HG02852 (cell line): ENCODE results near the gene OXA1L.
"Not testable (repeated sequence)": the region's sequence is repeated elsewhere in the genome, so short reads cannot be mapped to it uniquely, and the experiment has no call there.

Experiments used
- ATAC-seq: cut with Tn5 transposase; IDR thresholded peaks from one replicate; pipeline ENCODE4 v1.9.1; 2021; ENCODE audit warnings: mild to moderate bottlenecking, moderate library complexity; ENCODE audit not compliant: unreplicated experiment

OXA1L gene

DNA sequence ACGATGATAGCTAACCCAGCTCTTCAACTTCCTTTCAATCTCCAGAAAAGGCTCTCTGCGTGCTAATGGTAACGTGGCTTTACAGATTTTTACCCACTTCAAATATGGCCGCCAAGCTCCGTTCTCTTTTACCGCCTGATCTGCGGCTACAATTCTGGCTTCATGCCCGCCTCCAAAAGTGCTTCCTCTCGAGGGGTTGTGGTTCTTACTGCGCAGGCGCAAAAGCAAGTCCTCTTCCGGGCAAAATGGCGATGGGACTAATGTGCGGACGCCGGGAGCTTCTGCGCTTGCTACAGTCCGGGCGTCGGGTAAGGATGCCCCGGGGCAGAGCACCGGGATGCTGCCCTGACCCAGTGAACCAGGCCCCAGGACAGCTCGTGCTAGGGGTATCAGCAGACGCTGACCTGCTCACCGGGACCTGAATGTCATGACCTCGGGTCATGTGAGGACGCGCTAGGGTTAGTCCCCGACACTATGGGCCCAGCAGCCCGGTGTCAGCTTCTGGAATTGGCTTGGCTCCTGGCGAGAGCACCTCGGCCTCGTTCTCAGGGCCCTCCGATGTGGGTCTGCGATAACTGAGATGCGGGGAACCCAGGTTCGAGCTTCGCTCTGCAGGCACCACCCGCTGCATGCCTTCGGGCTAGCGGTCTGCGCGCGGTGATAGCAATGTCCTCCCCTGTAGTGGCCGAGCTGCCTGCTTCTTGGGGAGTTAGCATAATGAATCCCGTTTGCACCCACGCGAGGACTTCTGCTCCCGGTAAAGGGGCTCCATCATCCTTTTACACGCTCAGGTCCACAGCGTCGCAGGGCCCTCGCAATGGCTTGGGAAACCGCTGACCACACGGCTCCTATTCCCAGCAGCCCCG lies at the start of gene OXA1L:
Gene OXA1L, plus strand, starts transcription at position 232 of the 866 bp plus-strand sequence. Its CDS starts 14 bp downstream, at position 246.
- ATAC-seq = peak; percentile 82

- no peak for ATAC-seq
Observed at GRCh38 chr14:22718091-22718490, 48.4 kb upstream of the OXA1L start.

GRCh38 chr14:22721213-22721612 lies 45.3 kb upstream of the OXA1L start:
- no peak for ATAC-seq

DNA sequence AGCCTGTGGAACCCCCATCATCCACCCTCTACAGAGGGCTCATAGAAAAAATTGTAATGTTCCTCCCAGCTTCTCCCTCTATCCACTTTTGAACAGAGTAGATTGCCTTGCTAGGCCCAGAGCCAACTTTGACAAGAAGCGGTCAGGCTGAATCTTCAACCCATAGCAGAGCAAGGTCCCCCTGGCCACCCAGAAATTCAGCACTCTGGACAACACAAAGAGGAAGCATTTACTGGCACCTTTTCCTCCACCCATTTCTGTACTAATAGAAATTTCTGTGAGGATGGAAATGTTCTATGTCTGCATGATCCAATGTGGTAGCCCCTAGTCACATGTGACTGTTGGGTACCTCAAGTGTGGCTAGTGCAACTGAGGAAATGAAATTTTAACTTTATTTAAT lies 42.7 kb upstream of the OXA1L start:
- no peak for ATAC-seq

GRCh38 chr14:22724847-22725246 lies 41.6 kb upstream of the OXA1L start:
- ATAC-seq = not testable (repeated sequence)

- ATAC-seq = not testable (repeated sequence)
Observed at GRCh38 chr14:22725374-22725773, 41.1 kb upstream of the OXA1L start.

DNA sequence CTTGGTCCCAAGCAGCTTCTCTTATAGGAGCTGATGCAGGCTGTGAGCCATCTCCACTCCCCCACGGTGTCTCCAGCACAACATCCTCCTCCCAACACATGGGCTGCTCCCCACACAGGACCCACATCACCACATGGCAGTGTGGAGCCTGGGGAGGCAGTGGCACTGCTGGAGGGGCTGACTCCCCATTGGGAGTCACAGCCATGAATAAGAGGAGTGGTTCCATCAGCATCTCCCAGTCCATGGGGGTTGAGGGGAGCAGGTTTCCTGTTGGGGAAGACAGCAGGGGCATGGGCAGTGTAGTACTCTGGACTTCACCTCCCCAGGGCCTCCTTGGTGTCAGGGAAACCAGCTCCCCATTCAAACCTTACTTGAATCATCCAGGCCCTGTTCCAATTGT lies 40.5 kb upstream of the OXA1L start:
- ATAC-seq = no peak

DNA sequence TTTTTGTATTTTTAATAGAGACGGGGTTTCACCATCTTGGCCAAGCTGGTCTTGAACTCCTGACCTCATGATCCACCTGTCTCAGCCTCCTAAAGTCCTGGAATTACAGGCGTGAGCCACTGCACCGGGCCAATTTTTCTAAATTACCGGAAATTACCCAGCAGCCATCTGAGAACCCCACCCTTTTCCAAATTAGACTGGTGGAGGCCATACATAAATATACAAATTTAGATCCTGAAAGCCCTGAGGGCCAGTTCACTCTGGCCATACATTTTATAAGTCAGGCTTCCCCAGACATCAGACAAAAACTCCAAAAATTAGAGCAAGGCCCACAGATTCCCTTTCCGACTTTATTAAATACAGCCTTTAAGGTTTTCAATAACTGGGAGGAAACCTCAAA lies 34.4 kb upstream of the OXA1L start:
- not testable (repeated sequence) for ATAC-seq

GRCh38 chr14:22733829-22734228 lies 32.7 kb upstream of the OXA1L start:
- ATAC-seq = no peak

GRCh38 chr14:22735096-22735495 lies 31.4 kb upstream of the OXA1L start:
- no peak for ATAC-seq

- not testable (repeated sequence) for ATAC-seq
Observed at GRCh38 chr14:22736384-22736783, 30.1 kb upstream of the OXA1L start.

- peak; percentile 82 for ATAC-seq
Observed at GRCh38 chr14:22737052-22737451, 29.4 kb upstream of the OXA1L start.

DNA sequence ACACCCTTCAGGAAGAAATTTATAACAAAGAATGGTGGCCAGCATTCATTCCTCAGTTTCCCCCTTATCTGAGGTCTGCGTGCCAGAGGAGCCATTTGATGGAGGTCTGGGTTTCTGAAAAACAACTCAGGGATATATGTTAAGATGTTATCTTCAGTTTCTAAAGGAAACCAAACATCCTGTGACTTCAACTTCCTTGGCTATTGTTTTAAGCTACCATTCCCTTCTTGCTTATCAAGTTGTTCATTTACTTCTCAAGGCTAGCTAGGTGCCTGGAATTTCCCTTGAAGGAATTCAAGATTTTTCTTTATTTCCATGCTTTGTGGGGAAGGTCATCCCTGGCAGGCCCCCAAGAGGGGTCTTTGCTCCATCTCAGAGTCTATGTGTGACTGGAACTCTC lies 27.1 kb upstream of the OXA1L start:
- no peak for ATAC-seq

DNA sequence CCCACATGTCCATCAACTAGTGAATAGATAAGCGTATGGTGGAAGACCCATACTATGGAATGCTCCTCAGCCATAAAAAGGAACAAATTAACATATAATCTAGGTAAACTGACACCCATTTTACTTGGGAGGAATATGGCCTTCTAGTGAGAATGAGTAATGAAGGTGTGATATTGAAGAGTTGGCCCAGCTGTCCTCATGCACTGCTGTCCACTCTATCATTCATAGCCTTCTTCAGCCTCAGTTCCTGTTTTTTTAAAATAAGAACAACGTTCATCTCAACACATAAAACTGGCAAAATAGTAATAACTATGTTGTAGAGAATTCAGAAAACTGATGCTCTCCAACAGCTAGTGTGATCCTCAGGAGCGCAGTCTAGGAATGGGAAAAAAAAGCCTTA lies 26.5 kb upstream of the OXA1L start:
- ATAC-seq = no peak

DNA sequence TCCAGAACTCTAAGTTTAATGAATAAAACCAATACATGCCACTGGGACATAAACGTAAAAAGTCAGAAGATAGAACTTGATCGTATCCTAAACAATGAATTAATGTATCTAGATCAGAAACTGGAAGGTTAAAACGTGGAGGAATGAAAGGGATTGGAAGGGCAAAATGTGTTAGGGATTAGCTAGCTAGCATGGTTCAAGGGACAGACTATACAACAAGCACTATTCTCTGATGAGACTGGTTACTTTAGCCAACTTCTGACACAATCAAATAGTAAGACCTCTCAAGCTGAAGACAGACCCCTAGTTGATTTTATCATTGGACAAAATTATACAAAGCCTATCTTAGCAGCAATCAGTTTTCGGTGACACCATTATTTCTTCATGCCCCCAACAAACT lies 18.7 kb upstream of the OXA1L start:
- no peak for ATAC-seq

GRCh38 chr14:22748206-22748605 lies 18.3 kb upstream of the OXA1L start:
- no peak for ATAC-seq

GRCh38 chr14:22748631-22749068 lies 17.8 kb upstream of the OXA1L start:
- no peak for ATAC-seq

- ATAC-seq = no peak
Observed at GRCh38 chr14:22752422-22752821, 14.1 kb upstream of the OXA1L start.

DNA sequence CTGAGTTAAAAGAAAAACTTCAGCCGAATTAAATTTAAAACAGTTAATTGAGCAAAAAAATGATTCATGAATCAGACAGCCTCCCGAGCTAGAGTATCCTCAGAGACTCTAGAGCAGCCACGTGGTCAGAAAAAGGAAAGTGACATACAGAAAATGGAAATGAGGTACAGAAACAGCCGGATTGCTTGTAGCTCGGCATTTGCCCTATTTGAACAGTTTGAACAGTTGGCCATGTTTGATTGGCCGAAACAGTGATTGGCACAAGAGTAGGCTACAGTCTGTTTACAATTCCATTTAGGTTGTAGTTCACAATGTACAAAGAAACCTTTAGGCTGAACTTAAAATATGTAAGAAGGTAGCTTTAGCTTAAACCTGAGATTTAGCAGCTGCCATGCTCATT lies 12.9 kb upstream of the OXA1L start:
- no peak for ATAC-seq

GRCh38 chr14:22757972-22758650 lies 8.4 kb upstream of the OXA1L start:
- not testable (repeated sequence) for ATAC-seq

DNA sequence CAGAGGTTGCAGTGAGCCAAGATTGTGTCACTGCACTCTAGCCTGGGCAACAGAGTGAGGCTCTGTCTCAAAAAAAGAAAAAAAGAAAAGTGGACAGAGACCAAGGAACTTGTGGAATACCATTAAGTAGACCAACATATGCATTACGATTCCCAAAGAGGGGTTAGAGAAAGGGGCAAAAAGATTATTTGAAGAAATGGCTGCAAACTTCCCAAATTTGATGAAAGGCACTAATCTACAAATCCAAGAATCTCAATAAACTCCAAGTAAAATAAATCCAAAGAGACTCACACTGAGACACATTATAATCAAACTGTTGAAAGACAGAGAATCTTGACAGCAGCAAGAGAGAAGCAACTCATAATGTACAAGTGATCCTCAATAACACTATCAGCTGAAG lies 4.8 kb upstream of the OXA1L start:
- ATAC-seq = no peak

DNA sequence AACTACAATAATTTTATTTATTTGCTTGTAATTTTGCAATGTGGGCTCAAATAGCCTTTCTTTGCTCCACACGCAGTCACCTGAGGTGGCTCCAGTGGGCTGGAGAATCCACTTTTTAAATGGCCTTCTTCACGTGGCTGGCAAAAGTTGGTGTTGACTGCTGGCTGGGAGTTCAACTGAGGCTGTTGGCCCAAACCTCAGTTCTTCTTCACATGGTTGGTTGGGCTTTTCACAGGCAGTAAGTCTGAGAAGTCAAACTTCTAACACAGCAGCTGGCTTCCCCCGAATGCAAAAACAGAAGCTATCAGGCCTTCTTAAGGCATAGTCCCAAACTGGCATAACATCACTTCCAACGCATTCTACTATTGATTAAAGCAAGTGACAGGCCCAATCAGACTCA lies 2.1 kb upstream of the OXA1L start:
- ATAC-seq = no peak
